Hepatocyte (in vitro differentiated cells): ENCODE measurements around the gene CDK4. TPM values are rescaled to one million over a fixed set of nuclear protein-coding genes. Genes with fewer than 3 reads are reported as not detected.
A peak's percentile ranks its signal among the peaks of the same experiment; 100 is the strongest.

Source experiments
- DNase-seq: peaks from one replicate; pipeline ENCODE4 v3.0.0-alpha.2; 2016; ENCODE audit warnings: low spot score
- H2AFZ ChIP-seq: fragments of 200-600 bp; sonication (generic); 2 replicates; pipeline ENCODE4 v1.6.0; 2016; ENCODE audit warnings: antibody characterized with exemption, mild to moderate bottlenecking
- H3K27ac ChIP-seq: fragments of 200-600 bp; sonication (generic); 2 replicates; pipeline ENCODE4 v1.5.1; 2016; ENCODE audit warnings: mild to moderate bottlenecking
- H3K27me3 ChIP-seq: fragments of 200-600 bp; sonication (generic); 2 replicates; pipeline ENCODE4 v1.6.1; 2016
- H3K36me3 ChIP-seq: fragments of 200-600 bp; sonication (generic); replicated peaks from 2 replicates; pipeline ENCODE4 v1.5.1; 2016; ENCODE audit warnings: low read depth; ENCODE audit not compliant: insufficient read depth
- H3K4me1 ChIP-seq: fragments of 200-600 bp; sonication (generic); 2 replicates; pipeline ENCODE4 v1.5.1; 2016; ENCODE audit warnings: mild to moderate bottlenecking, moderate library complexity; ENCODE audit not compliant: insufficient read depth
- H3K4me2 ChIP-seq: fragments of 200-600 bp; sonication (generic); 2 replicates; pipeline ENCODE4 v1.6.0; 2016
- H3K4me3 ChIP-seq: fragments of 200-600 bp; sonication (generic); 2 replicates; pipeline ENCODE4 v1.5.1; 2016; ENCODE audit warnings: mild to moderate bottlenecking
- H3K79me2 ChIP-seq: fragments of 200-600 bp; sonication (generic); 2 replicates; pipeline ENCODE4 v1.6.0; 2017; ENCODE audit warnings: mild to moderate bottlenecking
- H3K9me2 ChIP-seq: fragments of 200-600 bp; sonication (generic); replicated peaks from 2 replicates; pipeline ENCODE4 v1.6.0; 2017; ENCODE audit warnings: mild to moderate bottlenecking; ENCODE audit not compliant: insufficient read depth
- H3K9me3 ChIP-seq: fragments of 200-600 bp; sonication (generic); 2 replicates; pipeline ENCODE4 v1.5.1; 2016; ENCODE audit warnings: low read depth, mild to moderate bottlenecking
- H4K20me1 ChIP-seq: fragments of 200-600 bp; sonication (generic); 2 replicates; pipeline ENCODE4 v1.6.0; 2016; ENCODE audit warnings: mild to moderate bottlenecking; ENCODE audit not compliant: insufficient read depth, poor library complexity, severe bottlenecking
- CTCF ChIP-seq: fragments of 200-600 bp; sonication (generic); IDR thresholded peaks from 2 replicates; pipeline ENCODE4 v1.5.1; 2016; ENCODE audit warnings: antibody characterized with exemption, mild to moderate bottlenecking; ENCODE audit not compliant: poor library complexity
- EZH2 ChIP-seq: fragments of 200-600 bp; sonication (generic); IDR thresholded peaks from 2 replicates; pipeline ENCODE4 v1.6.1; 2016; ENCODE audit warnings: antibody characterized with exemption, mild to moderate bottlenecking, borderline replicate concordance
- EZH2phosphoT487 ChIP-seq: fragments of 200-600 bp; sonication (generic); IDR thresholded peaks from one replicate; pipeline ENCODE4 v1.6.1; 2018; ENCODE audit warnings: antibody characterized with exemption, mild to moderate bottlenecking, low read depth, moderate library complexity; ENCODE audit not compliant: unreplicated experiment, severe bottlenecking
- WGBS: methylation state at CpG from one replicate; pipeline ENCODE4 v1.1.6; 2016; ENCODE audit warnings: low lambda C conversion rate; ENCODE audit errors: missing lambda C conversion rate; 5-methylcytosine and 5-hydroxymethylcytosine counted together
- polyA plus RNA-seq: library from polyadenylated mRNA; unstranded; fragments of >200 nt; fragmentation: Nextera tagmentation; extraction: Ambion mirVana; gene quantifications from 2 replicates; pipeline ENCODE4 v1.2.1, GENCODE V29; 2016
- total RNA-seq: library from RNA; depleted of rRNA; stranded (reverse); fragments of >200 nt; gene quantifications from 2 replicates; pipeline ENCODE4 v1.2.3, GENCODE V29; 2014

The CDK4 gene
- total and polyA plus RNA-seq, 2 experiments from 2014 or later = 306 to 308 TPM

GRCh38 chr12:57754411-57755193, 2.5 kb upstream of the CDK4 start, which contains the start of gene MARCHF9:
Gene MARCHF9 (plus strand): TSS chr12:57755103. CDS start chr12:57755529, 426 bp downstream.
- Histone ChIP-seq H3K4me3 (peak within 1 kb of the TSS; percentile 56), H3K27ac (peak within 1 kb of the TSS; percentile 79), H3K27me3 (no peaks in the 10 kb centered on the region), H2AFZ (peak within 1 kb of the TSS; percentile 30), H4K20me1 (peaks cover 3% of the 10 kb centered on the region), H3K4me2 (peak within 1 kb of the TSS; percentile 85), H3K9me2 (no peaks in the 10 kb centered on the region), H3K36me3 (no peaks in the 10 kb centered on the region), H3K79me2 (peaks cover 31% of the 10 kb centered on the region), H3K9me3 (no peaks in the 10 kb centered on the region), H3K4me1 (peaks cover 22% of the 10 kb centered on the region)
- 8% methylated on average over 6 of the region's 41 CpGs for WGBS
- no peak for TF ChIP-seq EZH2
- no peak for TF ChIP-seq CTCF
- TF ChIP-seq EZH2phosphoT487 = no peak
- peak; percentile 89 for DNase-seq

GRCh38 chr12:57753756-57754337, 1.7 kb upstream of the CDK4 start:
- Histone ChIP-seq H3K79me2 (peaks cover 39% of the 10 kb centered on the region), H2AFZ (no peak overlapping the region), H3K36me3 (no peaks in the 10 kb centered on the region), H3K4me1 (peaks cover 22% of the 10 kb centered on the region), H3K9me3 (no peaks in the 10 kb centered on the region), H4K20me1 (peaks cover 3% of the 10 kb centered on the region), H3K9me2 (no peaks in the 10 kb centered on the region), H3K27me3 (no peaks in the 10 kb centered on the region), H3K27ac (peak overlapping the region; percentile 42), H3K4me2 (peak overlapping the region; percentile 85), H3K4me3 (no peak overlapping the region)
- TF ChIP-seq EZH2phosphoT487 (no peak), CTCF (no peak), EZH2 (no peak)
- no peak for DNase-seq
- WGBS = 24% methylated on average over 1 of the region's 1 CpG

GRCh38 chr12:57752668-57753000, 524 bp upstream of the CDK4 start:
- no peak overlapping the region for H3K4me3 ChIP-seq
- H3K27me3 ChIP-seq = no peaks in the 10 kb centered on the region
- peak overlapping the region; percentile 72 for H3K4me2 ChIP-seq
- H4K20me1 ChIP-seq = peaks cover 3% of the 10 kb centered on the region
- 2% methylated on average over 5 of the region's 5 CpGs for WGBS
- H3K4me1 ChIP-seq = peaks cover 22% of the 10 kb centered on the region
- H3K27ac ChIP-seq = peak overlapping the region; percentile 54
- no peaks in the 10 kb centered on the region for H3K9me3 ChIP-seq
- H2AFZ ChIP-seq = peak overlapping the region; percentile 22
- TF ChIP-seq EZH2phosphoT487 = no peak
- no peak for TF ChIP-seq EZH2
- no peak for TF ChIP-seq CTCF
- H3K79me2 ChIP-seq = peaks cover 38% of the 10 kb centered on the region
- H3K9me2 ChIP-seq = no peaks in the 10 kb centered on the region
- H3K36me3 ChIP-seq = peaks cover 3% of the 10 kb centered on the region
- no peak for DNase-seq
